GM13977 (cell line): ENCODE results near the gene SCAF4.
"Not testable (repeated sequence)": the region's sequence is repeated elsewhere in the genome, so short reads cannot be mapped to it uniquely, and the experiment has no call there.

Experiments used
- DNase-seq: peaks from one replicate; pipeline ENCODE4 v3.0.0; 2012; ENCODE audit warnings: low spot score
- in situ Hi-C: fragments of 300-500 bp; cut with MboI; formaldehyde crosslinking; loops from one replicate; pipeline ENCODE4 v1.12.0; 2022; ENCODE audit warnings: low sequenced_read_pairs, low pct_unique_long_range_greater_than_20kb, mixed read lengths, inconsistent platforms; ENCODE audit not compliant: unreplicated experiment
- TF ChIP-seq, protein P1 (sequence below): IDR thresholded peaks from 2 replicates; pipeline ENCODE4 v1.5.1; 2012; ENCODE audit warnings: mild to moderate bottlenecking, control low read depth; ENCODE audit not compliant: insufficient read depth; ENCODE audit errors: extremely low read depth, missing control alignments

SCAF4 gene

DNA sequence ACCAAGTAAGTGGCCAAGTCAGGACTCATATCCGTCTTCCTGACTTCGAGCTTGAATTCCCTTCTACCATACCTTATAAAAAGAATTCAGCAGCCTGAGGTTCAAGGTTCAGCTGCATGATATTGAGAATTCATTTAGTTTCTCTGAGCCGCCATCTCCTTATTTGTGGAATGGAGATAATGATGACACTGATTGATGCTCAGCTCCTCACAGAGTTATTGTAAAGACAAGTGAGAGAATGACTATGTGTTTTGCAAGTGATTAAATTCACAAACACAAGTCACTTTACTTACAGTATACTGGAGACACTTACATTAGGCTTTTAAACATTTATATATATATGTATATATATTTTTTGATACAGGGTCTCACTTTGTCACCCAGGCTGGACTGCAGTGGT is 39.8 kb upstream of the SCAF4 start:
- TF ChIP-seq, protein P1, sequence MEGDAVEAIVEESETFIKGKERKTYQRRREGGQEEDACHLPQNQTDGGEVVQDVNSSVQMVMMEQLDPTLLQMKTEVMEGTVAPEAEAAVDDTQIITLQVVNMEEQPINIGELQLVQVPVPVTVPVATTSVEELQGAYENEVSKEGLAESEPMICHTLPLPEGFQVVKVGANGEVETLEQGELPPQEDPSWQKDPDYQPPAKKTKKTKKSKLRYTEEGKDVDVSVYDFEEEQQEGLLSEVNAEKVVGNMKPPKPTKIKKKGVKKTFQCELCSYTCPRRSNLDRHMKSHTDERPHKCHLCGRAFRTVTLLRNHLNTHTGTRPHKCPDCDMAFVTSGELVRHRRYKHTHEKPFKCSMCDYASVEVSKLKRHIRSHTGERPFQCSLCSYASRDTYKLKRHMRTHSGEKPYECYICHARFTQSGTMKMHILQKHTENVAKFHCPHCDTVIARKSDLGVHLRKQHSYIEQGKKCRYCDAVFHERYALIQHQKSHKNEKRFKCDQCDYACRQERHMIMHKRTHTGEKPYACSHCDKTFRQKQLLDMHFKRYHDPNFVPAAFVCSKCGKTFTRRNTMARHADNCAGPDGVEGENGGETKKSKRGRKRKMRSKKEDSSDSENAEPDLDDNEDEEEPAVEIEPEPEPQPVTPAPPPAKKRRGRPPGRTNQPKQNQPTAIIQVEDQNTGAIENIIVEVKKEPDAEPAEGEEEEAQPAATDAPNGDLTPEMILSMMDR: no peak
- in situ Hi-C loops: no loop called here
- DNase-seq: no peak

DNA sequence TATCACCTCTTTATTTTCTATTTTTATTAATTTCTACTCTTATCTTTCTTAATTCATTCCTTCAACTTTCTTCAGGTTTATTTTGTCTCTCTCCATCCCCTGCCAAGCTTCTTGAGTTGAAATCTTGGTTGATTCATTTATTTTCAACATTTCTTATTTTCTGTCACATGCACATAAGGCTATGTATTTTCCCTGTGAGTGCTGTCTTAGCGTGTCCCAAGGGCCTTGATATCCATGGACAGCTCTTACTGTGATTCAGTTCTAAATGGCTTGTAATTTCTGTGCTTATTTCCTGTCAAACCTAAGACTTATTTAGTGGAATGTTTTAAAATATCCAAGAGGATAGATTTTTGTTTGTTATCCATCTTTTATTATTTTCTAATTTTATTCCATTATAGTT is 36.8 kb upstream of the SCAF4 start:
- TF ChIP-seq, protein P1: no peak
- in situ Hi-C loops: no loop called here
- no peak for DNase-seq

DNA sequence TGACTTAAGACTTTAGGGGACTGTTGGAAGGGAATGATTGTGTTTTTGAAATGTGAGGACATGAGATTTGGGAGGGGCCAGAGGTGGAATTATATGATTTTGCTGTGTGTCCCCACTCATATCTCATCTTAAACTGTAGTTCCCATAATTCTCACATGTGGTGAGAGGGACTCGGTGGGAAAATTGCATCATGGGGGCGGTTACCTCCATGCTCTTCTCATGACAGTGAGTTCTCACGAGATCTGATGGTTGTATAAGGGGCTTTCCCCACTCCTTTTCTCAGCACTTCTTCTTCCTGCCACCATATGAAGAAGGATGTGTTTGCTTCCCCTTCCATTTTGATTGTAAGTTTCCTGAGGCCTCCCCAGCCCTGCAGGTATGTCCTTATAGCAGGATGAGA is 35.0 kb upstream of the SCAF4 start:
- TF ChIP-seq, protein P1: no peak
- no peak for DNase-seq
- in situ Hi-C loops: no loop called here

DNA sequence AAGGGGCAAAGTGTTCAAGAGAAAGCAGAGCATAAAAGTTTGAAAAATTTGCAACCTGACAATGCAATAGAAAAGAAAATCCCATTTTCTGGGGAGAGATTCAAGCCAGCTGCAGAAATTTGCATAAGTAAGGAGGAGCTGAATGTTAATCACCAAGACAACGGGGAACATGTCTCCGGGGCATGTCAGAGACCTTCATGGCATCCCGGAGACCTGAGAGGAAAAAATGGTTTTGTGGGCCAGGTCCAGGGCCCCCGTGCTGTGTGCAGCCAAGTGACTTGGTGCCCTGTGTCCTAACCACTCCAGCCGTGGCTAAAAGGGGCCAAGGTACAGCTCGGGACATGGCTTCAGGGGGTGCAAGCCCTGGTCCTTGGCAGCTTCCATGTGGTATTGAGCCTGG is 33.9 kb upstream of the SCAF4 start:
- in situ Hi-C loops: not testable (repeated sequence)

DNA sequence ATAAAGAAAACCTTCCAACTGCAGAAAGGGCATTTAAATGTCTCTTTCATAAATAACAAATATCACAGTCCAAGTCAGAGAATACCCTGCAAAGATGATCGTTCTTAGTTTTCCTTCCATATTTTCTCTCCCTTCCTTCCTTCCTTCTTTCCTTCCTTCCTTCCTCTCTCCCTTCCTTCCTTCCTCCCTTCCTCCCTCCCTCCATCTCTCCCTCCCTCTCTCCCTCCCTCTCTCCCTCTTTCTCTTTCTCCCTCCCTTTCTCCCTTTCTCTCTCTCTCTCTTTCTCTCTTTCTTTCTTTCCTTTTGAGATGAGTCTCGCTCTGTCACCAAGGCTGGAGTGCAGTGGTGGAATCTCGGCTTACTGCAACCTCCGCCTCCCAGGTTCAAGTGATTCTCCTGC is 29.0 kb upstream of the SCAF4 start:
- TF ChIP-seq, protein P1: no peak
- in situ Hi-C loops: no loop called here
- no peak for DNase-seq

More for the DNA sequence above, 33.9 kb upstream of the SCAF4 start:
- DNase-seq: not testable (repeated sequence)

DNA sequence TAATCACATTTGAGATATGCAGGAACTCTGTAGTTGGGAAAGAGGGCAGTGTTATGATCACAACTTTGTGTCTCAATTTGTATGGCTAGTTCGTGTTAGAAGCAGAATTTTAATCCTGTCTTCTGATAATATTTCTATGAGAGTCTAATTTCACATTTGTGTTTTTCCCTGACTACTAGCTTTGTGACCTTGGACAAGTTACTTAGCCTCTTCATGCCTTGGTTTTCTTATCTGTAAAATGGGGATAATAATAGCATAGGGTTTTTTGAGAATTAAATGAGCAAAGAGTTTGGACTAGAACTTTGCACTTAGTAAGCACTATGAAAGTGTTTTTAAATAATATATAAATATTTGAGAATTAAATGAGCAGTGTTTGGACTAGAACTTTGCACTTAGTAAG is 24.9 kb upstream of the SCAF4 start:
- DNase-seq: no peak
- in situ Hi-C loops: no loop called here

DNA sequence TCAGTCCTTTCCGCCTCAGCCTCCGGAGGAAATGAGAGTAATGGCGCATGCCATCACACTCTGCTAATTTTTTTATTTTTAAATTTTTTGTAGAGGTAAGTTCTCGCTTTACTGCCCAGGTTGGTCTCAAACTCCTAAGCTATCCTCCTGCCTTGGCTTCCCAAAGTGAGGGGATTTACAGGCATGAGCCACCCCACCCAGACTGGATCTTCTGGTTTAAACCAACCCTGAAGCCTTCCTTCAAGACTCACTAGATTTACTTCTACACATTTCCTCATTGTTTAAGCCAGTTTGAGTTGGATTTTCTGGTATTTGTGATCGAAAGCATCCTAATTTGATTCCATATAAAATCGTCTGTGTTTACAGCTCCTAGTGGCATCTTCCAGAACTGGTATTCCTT is 23.1 kb upstream of the SCAF4 start:
- TF ChIP-seq, protein P1: no peak
- in situ Hi-C loops: no loop called here
- DNase-seq: no peak

More for the DNA sequence above, 24.9 kb upstream of the SCAF4 start:
- TF ChIP-seq, protein P1: no peak
